CD4-positive, alpha-beta T cell treated with Interleukin-10 for 1 hour (primary cell): Measurements from ENCODE around the gene RGS6.

Source experiments
- DNase-seq: peaks from one replicate; pipeline ENCODE4 v3.0.0-alpha.2; 2020

Gene RGS6

GRCh38 chr14:72595152-72595862, 663.1 kb downstream of the RGS6 start:
- no peak for DNase-seq

DNA sequence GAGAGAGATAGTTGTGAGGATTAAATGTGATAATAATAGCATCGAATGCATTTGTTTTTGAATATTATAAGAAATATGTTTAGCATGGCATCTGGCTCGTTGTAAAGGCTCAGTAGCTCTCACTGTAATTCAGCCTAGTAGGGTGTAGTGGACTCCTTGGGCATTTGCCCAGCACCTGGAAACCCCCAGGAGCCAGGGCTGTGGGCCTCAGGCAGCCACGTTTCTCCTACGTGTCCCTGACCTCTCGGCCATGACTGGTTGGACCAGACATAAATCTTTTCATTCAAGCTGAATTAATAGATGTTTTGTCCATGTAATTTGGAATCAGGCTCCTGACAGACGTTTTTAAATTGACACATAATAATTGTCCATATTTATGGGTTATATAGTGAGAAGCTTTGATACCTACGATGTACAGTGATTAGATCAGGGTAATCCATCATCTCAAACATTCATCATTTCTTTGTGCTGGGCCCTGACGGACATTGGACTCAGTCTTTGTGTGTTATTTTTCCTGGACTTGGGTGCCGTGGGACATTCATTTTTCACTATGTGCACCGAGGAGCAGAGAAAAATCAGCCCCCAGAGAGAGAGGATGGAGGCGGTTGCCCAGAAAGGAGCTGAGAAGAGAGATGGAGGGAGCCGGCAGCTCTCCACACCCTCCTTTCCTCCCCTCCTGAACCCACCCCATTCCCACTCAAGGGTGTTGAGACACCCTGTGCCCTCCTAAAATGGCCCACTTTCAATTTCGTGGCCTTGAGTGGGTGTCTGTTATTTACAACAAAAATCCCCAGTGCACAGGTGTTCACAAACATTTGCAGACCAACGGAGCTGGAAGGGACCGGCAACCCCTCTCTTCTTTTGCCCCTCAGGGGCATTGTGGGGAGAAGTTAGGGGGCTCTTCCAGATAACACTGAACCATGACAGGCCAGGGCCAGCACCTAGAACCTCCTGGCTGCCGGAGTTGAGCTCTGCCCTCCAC, 665.3 kb downstream of the RGS6 start:
- DNase-seq = no peak

DNA sequence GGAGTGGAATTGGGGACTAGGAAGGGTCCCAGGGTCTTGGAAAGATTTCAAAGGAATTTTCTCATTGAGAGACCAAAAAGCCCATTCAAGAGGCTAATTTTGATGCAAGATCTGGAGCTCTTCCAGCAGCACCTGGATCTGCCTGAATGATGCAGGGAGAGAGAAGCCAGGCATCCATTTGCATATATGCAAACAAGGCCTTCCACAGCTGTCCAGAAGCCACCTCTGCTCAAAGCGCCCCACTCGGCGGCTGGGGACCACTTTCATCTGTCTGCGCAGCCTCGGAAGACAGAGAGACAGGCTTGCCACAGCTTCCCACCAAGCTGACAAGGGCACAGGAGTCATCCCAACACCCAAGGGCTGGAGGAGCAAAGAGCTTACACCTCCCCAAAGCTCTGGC, 666.1 kb downstream of the RGS6 start:
- no peak for DNase-seq

- DNase-seq = no peak
Observed at GRCh38 chr14:72599579-72600470, 667.6 kb downstream of the RGS6 start.

DNA sequence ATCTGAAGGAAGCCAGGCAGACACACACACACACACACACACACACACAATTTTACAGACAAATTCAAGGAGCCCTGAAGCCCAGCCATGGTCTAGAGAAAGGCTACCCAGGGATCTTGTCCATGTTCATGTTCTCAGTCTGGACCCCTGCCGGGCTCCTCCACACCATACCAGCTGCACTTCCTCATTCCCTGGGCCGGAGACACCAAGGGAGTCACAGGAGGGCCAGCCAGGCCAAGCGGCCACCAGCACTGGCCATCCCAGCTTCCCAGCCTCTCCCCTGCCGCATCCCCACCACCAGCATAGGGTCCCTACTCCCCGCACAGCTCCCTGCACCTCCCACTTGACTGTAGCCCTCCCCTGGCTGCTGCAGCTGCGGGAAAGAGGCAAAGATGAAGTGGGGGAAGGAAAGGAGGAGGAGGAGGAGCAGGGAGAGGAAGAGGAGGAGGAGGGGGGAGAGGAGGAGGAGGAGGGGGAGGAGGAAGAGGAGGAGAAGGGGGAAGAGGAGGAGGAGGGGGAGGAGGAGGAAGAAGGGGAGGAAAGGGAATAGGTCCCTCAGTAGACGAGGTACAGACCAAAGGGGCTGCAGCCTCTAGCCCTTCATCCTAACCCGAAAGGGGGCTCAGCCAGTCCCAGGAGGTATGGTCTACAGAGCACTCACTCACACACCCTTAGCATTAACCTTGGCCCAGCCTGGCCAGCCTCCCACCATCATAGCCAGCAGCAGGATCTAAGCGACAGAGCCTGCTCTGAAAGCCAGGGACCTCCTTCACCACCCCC, 668.5 kb downstream of the RGS6 start:
- DNase-seq = no peak

DNA sequence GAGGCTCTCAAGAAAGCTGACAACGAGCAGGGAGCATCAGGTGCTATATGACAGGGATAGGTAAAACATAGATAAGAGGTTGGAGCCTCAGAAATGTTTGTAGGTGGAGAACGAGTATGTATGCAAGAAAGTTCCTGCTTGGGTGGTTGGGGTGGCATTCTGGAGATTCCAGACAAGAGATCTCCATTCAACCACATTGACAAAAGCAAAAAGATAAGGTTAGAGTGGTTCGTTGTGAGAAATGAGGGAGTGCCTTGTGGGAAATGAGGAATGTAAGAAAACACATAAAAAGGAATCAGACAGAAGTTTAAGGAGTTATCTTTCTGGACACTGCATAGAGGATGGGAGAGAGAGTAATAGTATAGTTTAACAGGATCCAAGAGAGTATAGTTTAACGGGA, 671.4 kb downstream of the RGS6 start:
- DNase-seq = no peak

- no peak for DNase-seq
Observed at GRCh38 chr14:72604133-72604532, 671.9 kb downstream of the RGS6 start.

- DNase-seq = no peak
Observed at GRCh38 chr14:72605096-72605920, 673.1 kb downstream of the RGS6 start.

- no peak for DNase-seq
Observed at GRCh38 chr14:72605921-72606220, 673.6 kb downstream of the RGS6 start.

GRCh38 chr14:72606879-72607278, 674.6 kb downstream of the RGS6 start:
- DNase-seq = no peak

GRCh38 chr14:72607386-72608130, 675.3 kb downstream of the RGS6 start:
- DNase-seq = no peak

- DNase-seq = no peak
Observed at GRCh38 chr14:72608391-72609204, 676.4 kb downstream of the RGS6 start.

GRCh38 chr14:72609205-72609916, 677.1 kb downstream of the RGS6 start:
- DNase-seq = no peak

DNA sequence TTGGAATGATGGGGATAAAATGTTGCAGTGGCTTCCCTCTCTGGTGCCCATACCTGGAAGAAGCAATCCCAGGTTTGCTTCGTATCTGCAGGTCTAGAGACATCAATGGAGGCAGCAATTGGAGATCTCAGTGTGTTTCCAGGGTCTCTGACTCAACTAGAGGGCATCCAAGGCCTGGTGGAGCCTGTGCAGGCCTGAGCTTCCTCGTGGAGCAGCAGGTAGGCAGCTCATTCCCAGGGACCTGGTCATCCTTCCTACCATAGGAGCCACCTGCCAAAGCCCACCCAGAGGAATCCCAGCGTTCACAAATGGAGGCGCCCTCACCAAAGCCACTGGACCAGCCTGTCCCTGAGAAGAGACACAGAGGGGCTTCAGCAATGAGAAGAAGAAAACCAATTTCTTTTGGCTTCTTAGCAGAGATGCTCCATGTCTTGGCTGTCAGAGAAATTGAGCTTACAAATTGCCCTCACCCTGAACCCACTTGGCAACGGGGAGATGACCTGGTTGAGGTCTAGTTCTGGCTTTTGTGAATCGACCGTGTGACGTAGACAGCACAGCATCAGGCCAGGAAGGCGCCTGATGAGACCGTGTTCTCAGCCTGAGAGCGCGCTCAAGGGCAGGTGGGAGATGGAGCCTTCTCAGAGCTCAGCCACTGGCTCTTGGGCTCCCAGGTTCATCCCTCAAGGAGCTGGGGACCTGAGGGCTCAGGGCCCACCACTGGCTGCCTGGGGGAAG, 678.0 kb downstream of the RGS6 start:
- no peak for DNase-seq

- no peak for DNase-seq
Observed at GRCh38 chr14:72610831-72611200, 678.6 kb downstream of the RGS6 start.

DNA sequence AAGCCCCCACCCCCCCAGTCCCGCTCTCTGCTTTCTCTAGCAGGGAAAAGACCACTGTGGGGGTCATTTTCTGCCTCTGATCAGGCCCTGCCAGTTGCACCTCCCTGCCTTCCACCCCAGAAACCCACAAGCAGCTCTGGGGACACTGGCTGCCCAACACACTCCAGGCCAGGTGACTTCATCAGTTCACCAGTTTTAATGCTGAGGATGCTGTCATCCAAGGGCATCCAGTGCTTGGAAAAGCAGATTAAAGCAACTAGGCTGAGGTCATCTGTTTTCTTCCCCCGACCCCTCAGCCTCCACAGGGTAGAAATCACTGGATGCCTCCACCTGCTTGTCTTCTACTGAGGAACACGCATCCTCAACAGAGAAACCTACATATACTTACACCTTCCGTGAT, 679.3 kb downstream of the RGS6 start:
- DNase-seq = no peak

- no peak for DNase-seq
Observed at GRCh38 chr14:72612041-72612440, 679.8 kb downstream of the RGS6 start.

GRCh38 chr14:72613231-72613974, 681.2 kb downstream of the RGS6 start:
- DNase-seq = no peak
